ENCODE results near the gene OSTM1.

- no peak for TF ChIP-seq POLR2AphosphoS5 (IDR thresholded peaks at IDR 0.05; ENCODE audit: low read depth, low read length)
- TF ChIP-seq POLR2A (IDR thresholded peaks at IDR 0.05; ENCODE audit: low read depth, low read length), result no peak
- no peak for TF ChIP-seq TAF1 (IDR thresholded peaks at IDR 0.05; ENCODE audit: borderline replicate concordance, low read depth, low read length)
Measured at GRCh38 chr6:108071736-108072276, 2.7 kb downstream of the OSTM1 start.

Measured in GM12892 (cell line).